Ishikawa (cell line): ENCODE measurements around the gene HYCC2.

Experiments used
- CEBPB ChIP-seq: IDR thresholded peaks from 2 replicates; pipeline ENCODE4 v1.6.1; 2012
- CREB1 ChIP-seq: IDR thresholded peaks from 2 replicates; pipeline ENCODE4 v1.6.1; 2012; ENCODE audit warnings: low read depth
- EGR1 ChIP-seq: IDR thresholded peaks from 2 replicates; pipeline ENCODE4 v1.6.1; 2012
- EP300 ChIP-seq: IDR thresholded peaks from 2 replicates; pipeline ENCODE4 v1.6.1; 2012; ENCODE audit warnings: borderline replicate concordance
- FOXM1 ChIP-seq: IDR thresholded peaks from 2 replicates; pipeline ENCODE4 v1.6.1; 2012; ENCODE audit warnings: low read depth, borderline replicate concordance
- MAX ChIP-seq: IDR thresholded peaks from 2 replicates; pipeline ENCODE4 v1.6.1; 2012
- NFIC ChIP-seq: IDR thresholded peaks from 2 replicates; pipeline ENCODE4 v1.6.1; 2012
- RAD21 ChIP-seq: IDR thresholded peaks from 2 replicates; pipeline ENCODE4 v1.6.1; 2012; ENCODE audit warnings: low read depth
- REST ChIP-seq: IDR thresholded peaks from 2 replicates; pipeline ENCODE4 v1.6.1; 2012; ENCODE audit warnings: low read depth, mild to moderate bottlenecking
- TAF1 ChIP-seq: IDR thresholded peaks from 2 replicates; pipeline ENCODE4 v1.6.1; 2012; ENCODE audit warnings: low read depth, mild to moderate bottlenecking
- TCF12 ChIP-seq: IDR thresholded peaks from 2 replicates; pipeline ENCODE4 v1.6.1; 2012; ENCODE audit warnings: low read depth
- TEAD4 ChIP-seq: IDR thresholded peaks from 2 replicates; pipeline ENCODE4 v1.6.1; 2012
- USF1 ChIP-seq: IDR thresholded peaks from 2 replicates; pipeline ENCODE4 v1.6.1; 2012

The HYCC2 gene

GRCh38 chr2:201072201-201072530 is 695 bp upstream of the HYCC2 start:
- TF ChIP-seq TAF1 (no peak), CEBPB (no peak), REST (no peak), FOXM1 (no peak), TCF12 (no peak), EGR1 (no peak)

GRCh38 chr2:201070948-201071478 is 458 bp downstream of the HYCC2 start:
- no peak for TF ChIP-seq REST

GRCh38 chr2:201064797-201065329 is 6.6 kb downstream of the HYCC2 start:
- TF ChIP-seq CEBPB (no peak), EP300 (no peak), USF1 (no peak), MAX (no peak), FOXM1 (no peak), RAD21 (no peak), REST (no peak), EGR1 (no peak), TEAD4 (no peak), NFIC (no peak), CREB1 (no peak)

GRCh38 chr2:201059961-201060755 is 11.3 kb downstream of the HYCC2 start:
- TF ChIP-seq FOXM1, result no peak
- no peak for TF ChIP-seq MAX
- no peak for TF ChIP-seq TEAD4
- TF ChIP-seq REST, result no peak
